ENCODE measurements around the gene CYP2J2. TPM values are rescaled to one million over a fixed set of nuclear protein-coding genes. Genes with fewer than 3 reads are reported as not detected.
"Not testable (repeated sequence)": the region's sequence is repeated elsewhere in the genome, so short reads cannot be mapped to it uniquely, and the experiment has no call there.

The CYP2J2 gene
- polyA plus RNA-seq, 2 of the 4 experiments (the other 2 are of a cell fraction) = 0.09 to 0.13 TPM

DNA sequence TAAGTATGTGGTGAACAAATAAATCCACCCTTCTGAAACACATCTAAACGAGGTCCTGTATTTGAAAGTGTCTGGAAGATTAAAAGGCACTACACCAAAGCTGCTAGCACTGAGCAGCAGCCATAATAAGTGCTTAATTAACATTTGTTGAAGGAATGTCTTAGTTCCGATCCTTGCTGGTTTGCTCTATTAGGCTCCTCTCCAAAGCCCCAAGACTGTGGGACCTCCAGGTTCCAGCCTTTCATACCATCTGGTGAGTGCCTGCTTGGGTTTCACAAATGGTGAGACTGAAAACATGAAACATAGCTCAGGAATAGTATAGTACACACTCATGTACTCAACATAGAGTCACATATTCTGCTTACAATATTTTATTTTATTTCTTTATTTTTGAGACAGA is 640 bp upstream of the CYP2J2 start:
- Histone ChIP-seq H3K9me3 (peaks cover 3% of the 10 kb centered on the region; the same call in 1 of the 3 replicates), H3K4me2 (peak overlapping the region; percentile 89), H3K4me3 (no peak overlapping the region; the same call in 2 of the 3 replicates), H3K27ac (no peak overlapping the region), H3K4me1 (no peaks in the 10 kb centered on the region)
- CTCF ChIA-PET = interaction anchor here (2.0 kb wide), 2 partner anchors 20 to 24 kb away, joined by 4 to 6 read pairs; no protein-coding TSS in a partner anchor
- DNase-seq (ENCODE audit: low read depth in 1 of 2, low spot score in 1 of 2) = no peak
- no peak for ATAC-seq
- TF ChIP-seq ZNF302 (CRISPR knock-in tag; IDR thresholded peaks at IDR 0.05) = no peak
- TF ChIP-seq KDM5A (IDR thresholded peaks at IDR 0.05) = no peak
- TF ChIP-seq ZSCAN20 (CRISPR knock-in tag; IDR thresholded peaks at IDR 0.05) = no peak
- no peak for TF ChIP-seq CBX8 (IDR thresholded peaks at IDR 0.05)
- TF ChIP-seq, protein P1, sequence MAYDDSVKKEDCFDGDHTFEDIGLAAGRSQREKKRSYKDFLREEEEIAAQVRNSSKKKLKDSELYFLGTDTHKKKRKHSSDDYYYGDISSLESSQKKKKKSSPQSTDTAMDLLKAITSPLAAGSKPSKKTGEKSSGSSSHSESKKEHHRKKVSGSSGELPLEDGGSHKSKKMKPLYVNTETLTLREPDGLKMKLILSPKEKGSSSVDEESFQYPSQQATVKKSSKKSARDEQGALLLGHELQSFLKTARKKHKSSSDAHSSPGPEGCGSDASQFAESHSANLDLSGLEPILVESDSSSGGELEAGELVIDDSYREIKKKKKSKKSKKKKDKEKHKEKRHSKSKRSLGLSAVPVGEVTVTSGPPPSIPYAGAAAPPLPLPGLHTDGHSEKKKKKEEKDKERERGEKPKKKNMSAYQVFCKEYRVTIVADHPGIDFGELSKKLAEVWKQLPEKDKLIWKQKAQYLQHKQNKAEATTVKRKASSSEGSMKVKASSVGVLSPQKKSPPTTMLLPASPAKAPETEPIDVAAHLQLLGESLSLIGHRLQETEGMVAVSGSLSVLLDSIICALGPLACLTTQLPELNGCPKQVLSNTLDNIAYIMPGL (CRISPR knock-in tag; IDR thresholded peaks at IDR 0.05; ENCODE audit: borderline replicate concordance) = no peak
- TF ChIP-seq TFCP2L1 (CRISPR knock-in tag; IDR thresholded peaks at IDR 0.05) = no peak
- no peak for TF ChIP-seq RCOR1 (IDR thresholded peaks at IDR 0.05; ENCODE audit: low read depth, low read length)
- no peak for TF ChIP-seq RAD21 (conservative IDR thresholded peaks at IDR 0.05 in 1 of 2, IDR thresholded peaks at IDR 0.05 in 1 of 2)
- TF ChIP-seq TP53 (CRISPR knock-in tag; IDR thresholded peaks at IDR 0.05) = no peak
- TF ChIP-seq MAFK (IDR thresholded peaks at IDR 0.05; ENCODE audit: partially characterized antibody) = no peak
- TF ChIP-seq NR3C1 (IDR thresholded peaks at IDR 0.05) = no peak
- TF ChIP-seq FOSB (CRISPR knock-in tag; IDR thresholded peaks at IDR 0.05) = no peak
- no peak for TF ChIP-seq ESRRA (IDR thresholded peaks at IDR 0.05; ENCODE audit: borderline replicate concordance, low read length)
- TF ChIP-seq, protein P2, sequence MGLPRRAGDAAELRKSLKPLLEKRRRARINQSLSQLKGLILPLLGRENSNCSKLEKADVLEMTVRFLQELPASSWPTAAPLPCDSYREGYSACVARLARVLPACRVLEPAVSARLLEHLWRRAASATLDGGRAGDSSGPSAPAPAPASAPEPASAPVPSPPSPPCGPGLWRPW (IDR thresholded peaks at IDR 0.05) = no peak
- FAIRE-seq = no peak
- POLR2A ChIA-PET = no interaction called here
- 50% methylated on average over 2 of the region's 2 CpGs for WGBS (ENCODE audit: missing lambda C conversion rate)

- no peak for DNase-seq (ENCODE audit: low read depth in 1 of 2, low spot score in 1 of 2)
- ChIA-PET POLR2A (no interaction called here), CTCF (interaction anchor here (2.1 kb wide), 1 partner anchor 22 kb away, joined by 9 read pairs; no protein-coding TSS in a partner anchor)
- Histone ChIP-seq H3K4me1 (no peaks in the 10 kb centered on the region), H3K4me2 (no peak overlapping the region), H3K27ac (no peak overlapping the region), H3K9me3 (peaks cover 3% of the 10 kb centered on the region; the same call in 1 of the 3 replicates), H3K4me3 (no peak overlapping the region)
- FAIRE-seq = no peak
- no peak for ATAC-seq
- no peak for TF ChIP-seq KDM1A (IDR thresholded peaks at IDR 0.05; ENCODE audit: low read depth)
- no peak for TF ChIP-seq ESRRA (IDR thresholded peaks at IDR 0.05; ENCODE audit: borderline replicate concordance, low read length)
- TF ChIP-seq, protein P2 (IDR thresholded peaks at IDR 0.05) = no peak
- TF ChIP-seq MYC (IDR thresholded peaks at IDR 0.05; ENCODE audit: borderline replicate concordance, low read length) = no peak
- TF ChIP-seq, protein P3, sequence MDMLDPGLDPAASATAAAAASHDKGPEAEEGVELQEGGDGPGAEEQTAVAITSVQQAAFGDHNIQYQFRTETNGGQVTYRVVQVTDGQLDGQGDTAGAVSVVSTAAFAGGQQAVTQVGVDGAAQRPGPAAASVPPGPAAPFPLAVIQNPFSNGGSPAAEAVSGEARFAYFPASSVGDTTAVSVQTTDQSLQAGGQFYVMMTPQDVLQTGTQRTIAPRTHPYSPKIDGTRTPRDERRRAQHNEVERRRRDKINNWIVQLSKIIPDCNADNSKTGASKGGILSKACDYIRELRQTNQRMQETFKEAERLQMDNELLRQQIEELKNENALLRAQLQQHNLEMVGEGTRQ (IDR thresholded peaks at IDR 0.05) = no peak
- TF ChIP-seq CEBPB (IDR thresholded peaks at IDR 0.05) = no peak
- TF ChIP-seq MAX (IDR thresholded peaks at IDR 0.05) = no peak
- TF ChIP-seq KDM5A (IDR thresholded peaks at IDR 0.05) = no peak
- no peak for TF ChIP-seq HEYL (CRISPR knock-in tag; IDR thresholded peaks at IDR 0.05)
- TF ChIP-seq, protein P4, sequence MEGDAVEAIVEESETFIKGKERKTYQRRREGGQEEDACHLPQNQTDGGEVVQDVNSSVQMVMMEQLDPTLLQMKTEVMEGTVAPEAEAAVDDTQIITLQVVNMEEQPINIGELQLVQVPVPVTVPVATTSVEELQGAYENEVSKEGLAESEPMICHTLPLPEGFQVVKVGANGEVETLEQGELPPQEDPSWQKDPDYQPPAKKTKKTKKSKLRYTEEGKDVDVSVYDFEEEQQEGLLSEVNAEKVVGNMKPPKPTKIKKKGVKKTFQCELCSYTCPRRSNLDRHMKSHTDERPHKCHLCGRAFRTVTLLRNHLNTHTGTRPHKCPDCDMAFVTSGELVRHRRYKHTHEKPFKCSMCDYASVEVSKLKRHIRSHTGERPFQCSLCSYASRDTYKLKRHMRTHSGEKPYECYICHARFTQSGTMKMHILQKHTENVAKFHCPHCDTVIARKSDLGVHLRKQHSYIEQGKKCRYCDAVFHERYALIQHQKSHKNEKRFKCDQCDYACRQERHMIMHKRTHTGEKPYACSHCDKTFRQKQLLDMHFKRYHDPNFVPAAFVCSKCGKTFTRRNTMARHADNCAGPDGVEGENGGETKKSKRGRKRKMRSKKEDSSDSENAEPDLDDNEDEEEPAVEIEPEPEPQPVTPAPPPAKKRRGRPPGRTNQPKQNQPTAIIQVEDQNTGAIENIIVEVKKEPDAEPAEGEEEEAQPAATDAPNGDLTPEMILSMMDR (IDR thresholded peaks at IDR 0.05) = no peak
- TF ChIP-seq RNF2 (IDR thresholded peaks at IDR 0.05; ENCODE audit: borderline replicate concordance, low read depth) = no peak
- no peak for TF ChIP-seq HOXB5 (CRISPR knock-in tag; IDR thresholded peaks at IDR 0.05)
- TF ChIP-seq HOXA7 (CRISPR knock-in tag; IDR thresholded peaks at IDR 0.05) = no peak
- TF ChIP-seq, protein P5, sequence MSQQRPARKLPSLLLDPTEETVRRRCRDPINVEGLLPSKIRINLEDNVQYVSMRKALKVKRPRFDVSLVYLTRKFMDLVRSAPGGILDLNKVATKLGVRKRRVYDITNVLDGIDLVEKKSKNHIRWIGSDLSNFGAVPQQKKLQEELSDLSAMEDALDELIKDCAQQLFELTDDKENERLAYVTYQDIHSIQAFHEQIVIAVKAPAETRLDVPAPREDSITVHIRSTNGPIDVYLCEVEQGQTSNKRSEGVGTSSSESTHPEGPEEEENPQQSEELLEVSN (IDR thresholded peaks at IDR 0.05; ENCODE audit: borderline replicate concordance, low read depth) = no peak
Measured at GRCh38 chr1:59924653-59925052, 1.9 kb downstream of the CYP2J2 start.

- POLR2A ChIA-PET; CTCF ChIA-PET; H3K9me3 ChIP-seq; H3K4me3 ChIP-seq; H3K27ac ChIP-seq; H3K4me1 ChIP-seq; H3K4me2 ChIP-seq; FAIRE-seq; ATAC-seq; DNase-seq (ENCODE audit: low read depth in 1 of 2, low spot score in 1 of 2): not testable (repeated sequence)
- WGBS (ENCODE audit: missing lambda C conversion rate) = 13% methylated on average over 5 of the region's 6 CpGs
Measured at GRCh38 chr1:59921258-59921899, 5.2 kb downstream of the CYP2J2 start.
